NB4 (cell line): ENCODE measurements around the gene SCAMP5.
A peak's percentile ranks its signal among the peaks of the same experiment; 100 is the strongest.

Experiments
- DNase-seq: peaks from one replicate; pipeline ENCODE4 v3.0.0; 2010; ENCODE audit warnings: low read depth
- H3K4me3 ChIP-seq: one replicate; pipeline ENCODE4 v1.5.1; 2011; ENCODE audit warnings: mild to moderate bottlenecking, low read depth, low read length, moderate library complexity
- CTCF ChIP-seq: IDR thresholded peaks from one replicate; pipeline ENCODE4 v1.5.1; 2012; ENCODE audit warnings: low read depth, low read length
- MAX ChIP-seq: IDR thresholded peaks from 2 replicates; pipeline ENCODE4 v1.6.1; 2011; ENCODE audit warnings: low read depth, low read length
- MYC ChIP-seq: IDR thresholded peaks from 2 replicates; pipeline ENCODE4 v1.6.1; 2011; ENCODE audit warnings: low read depth, low read length
- POLR2A ChIP-seq: IDR thresholded peaks from 2 replicates; pipeline ENCODE4 v1.6.1; 2011; ENCODE audit warnings: mild to moderate bottlenecking; ENCODE audit not compliant: insufficient read length; ENCODE audit errors: extremely low read depth

The SCAMP5 gene

GRCh38 chr15:75008221-75008625 lies 12.9 kb downstream of the SCAMP5 start:
- H3K4me3 ChIP-seq: peak overlapping the region; percentile 55
- peak; percentile 69 for DNase-seq

GRCh38 chr15:75008629-75009326 lies 13.4 kb downstream of the SCAMP5 start:
- H3K4me3 ChIP-seq: peak overlapping the region; percentile 55
- no peak for TF ChIP-seq CTCF
- TF ChIP-seq POLR2A: no peak
- no peak for TF ChIP-seq MYC
- TF ChIP-seq MAX: no peak
- DNase-seq: peak; percentile 58

More at GRCh38 chr15:75008221-75008625, 12.9 kb downstream of the SCAMP5 start:
- TF ChIP-seq POLR2A: no peak
- TF ChIP-seq CTCF: no peak
- no peak for TF ChIP-seq MAX
- no peak for TF ChIP-seq MYC

GRCh38 chr15:75016431-75016830 lies 21.1 kb downstream of the SCAMP5 start:
- no peak for TF ChIP-seq MYC
- no peak for TF ChIP-seq CTCF
- TF ChIP-seq POLR2A: no peak
- no peak for TF ChIP-seq MAX
- DNase-seq: no peak
- H3K4me3 ChIP-seq: no peak overlapping the region

- no peak for DNase-seq
- TF ChIP-seq CTCF (no peak), MYC (no peak), POLR2A (no peak), MAX (no peak)
- no peak overlapping the region for H3K4me3 ChIP-seq
Observed at GRCh38 chr15:75019916-75020315, 24.6 kb downstream of the SCAMP5 start.

GRCh38 chr15:75021341-75021740 lies 26.0 kb downstream of the SCAMP5 start:
- DNase-seq: peak; percentile 22
- no peak overlapping the region for H3K4me3 ChIP-seq
- TF ChIP-seq MAX (no peak), MYC (no peak), POLR2A (no peak), CTCF (no peak)

- DNase-seq: no peak
- H3K4me3 ChIP-seq: no peak overlapping the region
- TF ChIP-seq MAX (no peak), MYC (no peak), POLR2A (no peak), CTCF (no peak)
Observed at GRCh38 chr15:75022783-75023180, 27.4 kb downstream of the SCAMP5 start.
